HAP-1 (cell line): ENCODE results near the gene UEVLD.
"Not testable (repeated sequence)": the region's sequence is repeated elsewhere in the genome, so short reads cannot be mapped to it uniquely, and the experiment has no call there.

Experiments
- DNase-seq, 2 experiments: peaks; one replicate each; pipeline ENCODE4 v3.0.0-alpha.2; 2016 to 2020; ENCODE audit warnings: low spot score in 2 of 2
- H3K27me3 ChIP-seq: fragments of 250-450 bp; sonication (Bioruptor Pico); 2 replicates; pipeline ENCODE4 v1.5.1; 2020; ENCODE audit warnings: low read depth, mild to moderate bottlenecking, moderate library complexity
- H3K36me3 ChIP-seq: fragments of 250-450 bp; sonication (Bioruptor Pico); replicated peaks from 2 replicates; pipeline ENCODE4 v1.5.1; 2020; ENCODE audit warnings: mild to moderate bottlenecking
- H3K4me1 ChIP-seq: fragments of 250-450 bp; sonication (Bioruptor Pico); 2 replicates; pipeline ENCODE4 v1.5.1; 2020; ENCODE audit warnings: mild to moderate bottlenecking
- H3K4me3 ChIP-seq: fragments of 250-450 bp; sonication (Bioruptor Pico); 2 replicates; pipeline ENCODE4 v1.5.1; 2020; ENCODE audit warnings: mild to moderate bottlenecking, moderate library complexity
- H3K9me3 ChIP-seq: fragments of 250-450 bp; sonication (Bioruptor Pico); 2 replicates; pipeline ENCODE4 v1.5.1; 2020; ENCODE audit warnings: mild to moderate bottlenecking, moderate library complexity
- in situ Hi-C: fragments of 300-500 bp; cut with MboI; formaldehyde crosslinking; loops from 3 replicates; pipeline ENCODE4 v1.14.3; 2020; ENCODE audit warnings: low sequenced_read_pairs, inconsistent platforms, mixed read lengths

Gene UEVLD

GRCh38 chr11:18608376-18608775 lies 19.8 kb upstream of the UEVLD start:
- Histone ChIP-seq H3K4me1 (peaks cover 19% of the 10 kb centered on the region), H3K4me3 (no peak overlapping the region), H3K36me3 (peaks cover 40% of the 10 kb centered on the region), H3K27me3 (no peaks in the 10 kb centered on the region), H3K9me3 (no peaks in the 10 kb centered on the region)
- in situ Hi-C loops = no loop called here
- DNase-seq = peak; percentile 27 to 72

GRCh38 chr11:18600915-18601569 lies 12.5 kb upstream of the UEVLD start:
- Histone ChIP-seq H3K4me1 (no peaks in the 10 kb centered on the region), H3K27me3 (no peaks in the 10 kb centered on the region), H3K4me3 (no peak overlapping the region), H3K9me3 (no peaks in the 10 kb centered on the region), H3K36me3 (peaks cover 2% of the 10 kb centered on the region; the same call in 1 of the 2 replicates)
- DNase-seq = no peak
- in situ Hi-C loops = no loop called here

- no peak for DNase-seq
- in situ Hi-C loops = no loop called here
- no peaks in the 10 kb centered on the region for H3K9me3 ChIP-seq
- no peaks in the 10 kb centered on the region for H3K27me3 ChIP-seq
- no peaks in the 10 kb centered on the region; the same call in 1 of the 2 replicates for H3K36me3 ChIP-seq
- no peaks in the 10 kb centered on the region for H3K4me1 ChIP-seq
- no peak within 1 kb of the TSS for H3K4me3 ChIP-seq
Measured at GRCh38 chr11:18599739-18600230, 11.3 kb upstream of the UEVLD start, which contains the start of gene MISFA. Gene MISFA (plus strand): TSS chr11:18599789. CDS start chr11:18599929, 140 bp downstream.

GRCh38 chr11:18594999-18595749 lies 6.6 kb upstream of the UEVLD start:
- Histone ChIP-seq H3K27me3 (no peaks in the 10 kb centered on the region), H3K36me3 (no peaks in the 10 kb centered on the region; the same call in 1 of the 2 replicates), H3K4me3 (no peak overlapping the region), H3K4me1 (peaks cover 5% of the 10 kb centered on the region), H3K9me3 (no peaks in the 10 kb centered on the region)
- in situ Hi-C loops = no loop called here
- no peak for DNase-seq

- DNase-seq, in situ Hi-C loops, H3K27me3 ChIP-seq, H3K9me3 ChIP-seq, H3K4me3 ChIP-seq, H3K36me3 ChIP-seq: not testable (repeated sequence)
- peaks cover 12% of the 10 kb centered on the region for H3K4me1 ChIP-seq
Measured at GRCh38 chr11:18594088-18594487, 5.6 kb upstream of the UEVLD start.

- DNase-seq = no peak
- Histone ChIP-seq H3K4me1 (peaks cover 12% of the 10 kb centered on the region), H3K27me3 (no peaks in the 10 kb centered on the region), H3K4me3 (no peak overlapping the region), H3K9me3 (no peaks in the 10 kb centered on the region), H3K36me3 (no peaks in the 10 kb centered on the region)
- in situ Hi-C loops = no loop called here
Measured at GRCh38 chr11:18590571-18590970, 2.0 kb upstream of the UEVLD start.

- H3K4me3 ChIP-seq = no peak overlapping the region
- DNase-seq = no peak
- H3K27me3 ChIP-seq = no peaks in the 10 kb centered on the region
- H3K36me3 ChIP-seq = no peaks in the 10 kb centered on the region
- in situ Hi-C loops = no loop called here
- H3K9me3 ChIP-seq = no peaks in the 10 kb centered on the region
- H3K4me1 ChIP-seq = no peaks in the 10 kb centered on the region
Measured at GRCh38 chr11:18581825-18582224, 6.7 kb downstream of the UEVLD start.

- Histone ChIP-seq H3K36me3 (0 out of 2 replicates have a peak, but pooled peaks cover 6% of the 10 kb centered on the region), H3K27me3 (no peaks in the 10 kb centered on the region), H3K9me3 (no peaks in the 10 kb centered on the region), H3K4me3 (no peak overlapping the region), H3K4me1 (no peaks in the 10 kb centered on the region)
- in situ Hi-C loops = no loop called here
- DNase-seq = no peak
Measured at GRCh38 chr11:18580113-18580766, 8.3 kb downstream of the UEVLD start.

- DNase-seq = no peak
- Histone ChIP-seq H3K4me3 (no peak overlapping the region), H3K27me3 (no peaks in the 10 kb centered on the region), H3K4me1 (peaks cover 1% of the 10 kb centered on the region), H3K9me3 (no peaks in the 10 kb centered on the region), H3K36me3 (peaks cover 6% of the 10 kb centered on the region; the same call in 1 of the 2 replicates)
- in situ Hi-C loops = no loop called here
Measured at GRCh38 chr11:18578975-18579598, 9.4 kb downstream of the UEVLD start.

- DNase-seq = no peak
- H3K4me3 ChIP-seq = no peak overlapping the region
- H3K4me1 ChIP-seq = peaks cover 8% of the 10 kb centered on the region
- no peaks in the 10 kb centered on the region for H3K9me3 ChIP-seq
- H3K27me3 ChIP-seq = no peaks in the 10 kb centered on the region
- in situ Hi-C loops = no loop called here
- H3K36me3 ChIP-seq = peaks cover 6% of the 10 kb centered on the region; the same call in 1 of the 2 replicates
Measured at GRCh38 chr11:18575361-18575760, 13.2 kb downstream of the UEVLD start.

- Histone ChIP-seq H3K4me1 (no peaks in the 10 kb centered on the region), H3K27me3 (no peaks in the 10 kb centered on the region), H3K4me3 (no peak overlapping the region), H3K9me3 (no peaks in the 10 kb centered on the region), H3K36me3 (peaks cover 2% of the 10 kb centered on the region)
- in situ Hi-C loops = no loop called here
- no peak for DNase-seq
Measured at GRCh38 chr11:18567081-18567480, 21.5 kb downstream of the UEVLD start.

- no peaks in the 10 kb centered on the region for H3K4me1 ChIP-seq
- peaks cover 2% of the 10 kb centered on the region for H3K36me3 ChIP-seq
- H3K9me3 ChIP-seq = no peaks in the 10 kb centered on the region
- in situ Hi-C loops = no loop called here
- no peaks in the 10 kb centered on the region for H3K27me3 ChIP-seq
- DNase-seq = no peak
- H3K4me3 ChIP-seq = no peak overlapping the region
Measured at GRCh38 chr11:18566406-18566805, 22.1 kb downstream of the UEVLD start.

- DNase-seq = no peak
- H3K4me1 ChIP-seq = no peaks in the 10 kb centered on the region
- H3K27me3 ChIP-seq = no peaks in the 10 kb centered on the region
- in situ Hi-C loops = no loop called here
- H3K9me3 ChIP-seq = no peaks in the 10 kb centered on the region
- no peak overlapping the region for H3K4me3 ChIP-seq
- peaks cover 2% of the 10 kb centered on the region for H3K36me3 ChIP-seq
Measured at GRCh38 chr11:18564149-18564548, 24.4 kb downstream of the UEVLD start.
